ENCODE results near the gene DGKQ. TPM values are rescaled to one million over a fixed set of nuclear protein-coding genes. Genes with fewer than 3 reads are reported as not detected.

Gene DGKQ
- total and polyA plus RNA-seq, 2 of the 13 experiments (the other 11 are each of a cell fraction or from before 2014, with no cell fraction given) = 4.5 to 7.2 TPM

GRCh38 chr4:993111-994029 is 20.0 kb upstream of the DGKQ start, which contains the start of gene SLC26A1 (continued):
- peak; percentile 66 for TF ChIP-seq ZNF296 (CRISPR knock-in tag; conservative IDR thresholded peaks at IDR 0.05)
- no peak for TF ChIP-seq ZNF136 (CRISPR knock-in tag; IDR thresholded peaks at IDR 0.05; ENCODE audit: low read depth)
- peak; percentile 63 to 74; a peak in 3 of 4 replicates for TF ChIP-seq EP300 (IDR thresholded peaks at IDR 0.05; ENCODE audit: low read depth in 2 of 2, low read length in 2 of 2)
- no peak; the same call in 1 of the 2 replicates for TF ChIP-seq EP300 (CRISPR knock-in tag; IDR thresholded peaks at IDR 0.05; ENCODE audit: borderline replicate concordance)
- TF ChIP-seq DNMT3B (CRISPR knock-in tag; conservative IDR thresholded peaks at IDR 0.05) = no peak
- TF ChIP-seq ZNF704 (CRISPR knock-in tag; IDR thresholded peaks at IDR 0.05; ENCODE audit: borderline replicate concordance) = no peak
- no peak for TF ChIP-seq ZNF329 (CRISPR knock-in tag; IDR thresholded peaks at IDR 0.05; ENCODE audit: low read depth)
- TF ChIP-seq ZNF546 (CRISPR knock-in tag; conservative IDR thresholded peaks at IDR 0.05) = 0 out of 2 replicates have a peak, but pooled peaks have one; percentile 26
- no peak for TF ChIP-seq SP1 (IDR thresholded peaks at IDR 0.05)
- no peak for TF ChIP-seq SP1 (CRISPR knock-in tag; IDR thresholded peaks at IDR 0.05)
- no peak for TF ChIP-seq ZBTB38 (CRISPR knock-in tag; IDR thresholded peaks at IDR 0.05)
- TF ChIP-seq ZBTB39 (CRISPR knock-in tag; IDR thresholded peaks at IDR 0.05) = peak; percentile 74
- TF ChIP-seq ZFAT (CRISPR knock-in tag; conservative IDR thresholded peaks at IDR 0.05) = no peak
- peak; percentile 42 for TF ChIP-seq RAD21 (CRISPR knock-in tag; IDR thresholded peaks at IDR 0.05)
- TF ChIP-seq TEAD3 (CRISPR knock-in tag; optimal IDR thresholded peaks at IDR 0.05; ENCODE audit: borderline replicate concordance) = peak; percentile 19
- TF ChIP-seq MAF1 (CRISPR knock-in tag; IDR thresholded peaks at IDR 0.05; ENCODE audit: borderline replicate concordance) = 0 out of 2 replicates have a peak, but pooled peaks have one; percentile 43
- TF ChIP-seq CREM (IDR thresholded peaks at IDR 0.05) = 0 out of 2 replicates have a peak, but pooled peaks have one; percentile 9
- TF ChIP-seq CREM (CRISPR knock-in tag; IDR thresholded peaks at IDR 0.05) = no peak
- peak; percentile 100 for TF ChIP-seq MAFK (conservative IDR thresholded peaks at IDR 0.05 in 1 of 2, IDR thresholded peaks at IDR 0.05 in 1 of 2; ENCODE audit: low read length in 2 of 2)
- no peak for TF ChIP-seq TRAFD1 (CRISPR knock-in tag; IDR thresholded peaks at IDR 0.05; ENCODE audit: borderline replicate concordance)
- no peak for TF ChIP-seq PHB2 (IDR thresholded peaks at IDR 0.05; ENCODE audit: partially characterized antibody)
- TF ChIP-seq CSRNP1 (CRISPR knock-in tag; IDR thresholded peaks at IDR 0.05) = peak; percentile 66; the same call in 1 of the 2 replicates
- no peak for TF ChIP-seq PTBP1 (IDR thresholded peaks at IDR 0.05; ENCODE audit: low read depth, low read length, poor library complexity, severe bottlenecking)
- no peak for TF ChIP-seq ZNF598 (CRISPR knock-in tag; IDR thresholded peaks at IDR 0.05; ENCODE audit: borderline replicate concordance)
